HepG2 (cell line): ENCODE data around the gene CORO7. TPM values are rescaled to one million over a fixed set of nuclear protein-coding genes. Genes with fewer than 3 reads are reported as not detected.

Source experiments
- ATAC-seq: fragments of 200-7000 bp; cut with Tn5 transposase; 3 replicates; pipeline ENCODE4 v1.9.1; 2020; ENCODE audit warnings: mild to moderate bottlenecking, moderate library complexity
- BruUV-seq: library from RNA; stranded (reverse); fragments of 400-500 nt; replicated peaks from 2 replicates; lab custom pipeline; 2021; lab: Mats Ljungman, UMichigan
- CTCF ChIA-PET: fragments of 300-600 bp; formaldehyde crosslinking; extraction: SDS; loops from one replicate; lab custom pipeline; 2021; ENCODE audit warnings: low total read pairs, inconsistent platforms, low intra/inter-chr PET ratio; lab: Yijun Ruan, JAX
- POLR2A ChIA-PET: fragments of 350-600 bp; sonication (Branson Sonifier 250); formaldehyde crosslinking; loops from one replicate; lab custom pipeline; 2020; ENCODE audit warnings: antibody characterized with exemption, inconsistent platforms; lab: Yijun Ruan, JAX
- DNase-seq: peaks from one replicate; pipeline ENCODE4 v3.0.0-alpha.2; 2015; ENCODE audit warnings: low spot score
- FAIRE-seq: peaks from 3 replicates; lab custom pipeline; 2011; peaks lifted over from hg19 to GRCh38; lab: Jason Lieb, UNC
- H2AFZ ChIP-seq: one replicate; pipeline ENCODE4 v1.6.1; 2011; ENCODE audit warnings: low read length, inconsistent platforms
- H3K27ac ChIP-seq: fragments of 300-600 bp; 3 replicates; pipeline ENCODE4 v1.8.0; 2011; ENCODE audit warnings: mixed run types, mild to moderate bottlenecking, mixed read lengths, low read length, inconsistent platforms; ENCODE audit not compliant: insufficient read depth; ENCODE audit errors: extremely low read length
- H3K27me3 ChIP-seq, 2 experiments: fragments of 200-600 bp in 1 of 2; 2 replicates in 1 of 2; 3 replicates in 1 of 2; pipeline versions ENCODE4 v1.6.0 to v1.8.0; 2011; ENCODE audit warnings: low read length in 2 of 2, mild to moderate bottlenecking in 2 of 2, moderate library complexity in 2 of 2, inconsistent platforms in 1 of 2; ENCODE audit not compliant: insufficient read depth in 2 of 2, control insufficient read depth in 1 of 2
- H3K36me3 ChIP-seq, 2 experiments: fragments of 200-600 bp in 1 of 2; replicated peaks in 1 of 2; 2 replicates in 1 of 2; 3 replicates in 1 of 2; pipeline versions ENCODE4 v1.5.1 to v1.8.0; 2011; ENCODE audit warnings: low read length in 2 of 2, inconsistent platforms in 1 of 2; ENCODE audit not compliant: insufficient read depth in 2 of 2, control insufficient read depth in 1 of 2
- H3K4me1 ChIP-seq: 2 replicates; pipeline ENCODE4 v1.5.1; 2012; ENCODE audit warnings: low read length, inconsistent platforms; ENCODE audit not compliant: insufficient read depth
- H3K4me2 ChIP-seq: 2 replicates; pipeline ENCODE4 v1.6.0; 2011; ENCODE audit warnings: low read depth, low read length, inconsistent platforms
- H3K4me3 ChIP-seq, 3 experiments: fragments of 200-600 bp in 1 of 3; sonication (generic), shearing (Covaris generic) in 1 of 3; replicated peaks in 1 of 3; 2 replicates each; pipeline ENCODE4 v1.5.1; 2011 to 2016; ENCODE audit warnings: low read length in 3 of 3, inconsistent platforms in 2 of 3, low read depth in 2 of 3, mild to moderate bottlenecking in 2 of 3, control low read depth in 1 of 3, mixed read lengths in 1 of 3; ENCODE audit not compliant: insufficient read depth in 1 of 3
- H3K79me2 ChIP-seq: one replicate; pipeline ENCODE4 v1.6.1; 2011; ENCODE audit warnings: low read length, inconsistent platforms; ENCODE audit not compliant: insufficient read depth
- H3K9ac ChIP-seq: 2 replicates; pipeline ENCODE4 v1.6.0; 2011; ENCODE audit warnings: mild to moderate bottlenecking, low read depth, low read length, inconsistent platforms; ENCODE audit not compliant: insufficient read depth
- H3K9me3 ChIP-seq: 2 replicates; pipeline ENCODE4 v1.5.1; 2012; ENCODE audit warnings: mild to moderate bottlenecking, low read length
- H4K20me1 ChIP-seq: 2 replicates; pipeline ENCODE4 v1.6.0; 2011; ENCODE audit warnings: inconsistent platforms, mild to moderate bottlenecking, low read length, moderate library complexity; ENCODE audit not compliant: insufficient read depth
- GABPB1 ChIP-seq: IDR thresholded peaks from 2 replicates; pipeline ENCODE4 v1.6.1; 2016; ENCODE audit warnings: mild to moderate bottlenecking, missing genetic modification reagents, moderate library complexity, missing compliant biosample characterization
- GATA4 ChIP-seq: sonication (generic); IDR thresholded peaks from 2 replicates; pipeline ENCODE4 v1.6.1; 2016; ENCODE audit warnings: antibody characterized with exemption, low read depth, borderline replicate concordance
- HMGA1 ChIP-seq: sonication (generic); formaldehyde crosslinking; conservative IDR thresholded peaks from 2 replicates; pipeline ENCODE4 v1.4.0; 2020; ENCODE audit warnings: missing genetic modification reagents
- HNF4A ChIP-seq: sonication (generic); formaldehyde crosslinking; IDR thresholded peaks from 2 replicates; pipeline ENCODE4 v1.4.0; 2020; ENCODE audit warnings: missing genetic modification reagents
- KAT2B ChIP-seq: fragments of 150-350 bp; IDR thresholded peaks from 2 replicates; pipeline ENCODE4 v1.6.1; 2014; ENCODE audit warnings: low read depth, low read length, borderline replicate concordance
- NAIF1 ChIP-seq: sonication (generic); formaldehyde crosslinking; IDR thresholded peaks from 2 replicates; pipeline ENCODE4 v1.5.0; 2020; ENCODE audit warnings: mild to moderate bottlenecking, missing genetic modification reagents, borderline replicate concordance
- SMAD9 ChIP-seq: sonication (generic); formaldehyde crosslinking; IDR thresholded peaks from 2 replicates; pipeline ENCODE4 v1.5.1; 2020; ENCODE audit warnings: mild to moderate bottlenecking, missing genetic modification reagents
- THAP11 ChIP-seq: IDR thresholded peaks from 2 replicates; pipeline ENCODE4 v1.6.1; 2016; ENCODE audit warnings: missing biosample characterization, missing genetic modification reagents
- XBP1 ChIP-seq: sonication (generic); formaldehyde crosslinking; IDR thresholded peaks from 2 replicates; pipeline ENCODE4 v1.5.0; 2020; ENCODE audit warnings: missing genetic modification reagents
- ZNF10 ChIP-seq: sonication (generic); formaldehyde crosslinking; IDR thresholded peaks from 2 replicates; pipeline ENCODE4 v1.4.0; 2020; ENCODE audit warnings: mild to moderate bottlenecking, low read depth, missing genetic modification reagents, borderline replicate concordance
- ZNF263 ChIP-seq: sonication (generic); formaldehyde crosslinking; IDR thresholded peaks from 2 replicates; pipeline ENCODE4 v1.4.0; 2020; ENCODE audit warnings: missing genetic modification reagents
- ZNF367 ChIP-seq: sonication (generic); formaldehyde crosslinking; IDR thresholded peaks from 2 replicates; pipeline ENCODE4 v1.4.0; 2020; ENCODE audit warnings: missing genetic modification reagents, borderline replicate concordance
- ZNF607 ChIP-seq: sonication (generic); formaldehyde crosslinking; IDR thresholded peaks from 2 replicates; pipeline ENCODE4 v1.5.1; 2020; ENCODE audit warnings: missing genetic modification reagents, mild to moderate bottlenecking, borderline replicate concordance
- ZNF674 ChIP-seq: sonication (generic); formaldehyde crosslinking; IDR thresholded peaks from 2 replicates; pipeline ENCODE4 v1.5.0; 2020; ENCODE audit warnings: low read depth, mild to moderate bottlenecking, missing genetic modification reagents
- ZNF724P ChIP-seq: sonication (generic); formaldehyde crosslinking; IDR thresholded peaks from 2 replicates; pipeline ENCODE4 v1.8.0; 2022; ENCODE audit warnings: missing genetic modification reagents, borderline replicate concordance
- WGBS: methylation state at CpG from one replicate; pipeline ENCODE4 v1.1.6; 2017; ENCODE audit warnings: low lambda C conversion rate; 5-methylcytosine and 5-hydroxymethylcytosine counted together
- in situ Hi-C: cut with HindIII; loops from 2 replicates; pipeline ENCODE4 v1.10.0; 2017; ENCODE audit warnings: low pct_unique_long_range_greater_than_20kb; ENCODE audit not compliant: extremely low pct_ligation_motif_present
- intact Hi-C: fragments of 100-400 bp; cut with micrococcal nuclease; formaldehyde crosslinking; loops from one replicate; pipeline ENCODE4 v1.10.0; 2022; ENCODE audit not compliant: unreplicated experiment
- polyA plus RNA-seq, 8 experiments: library from polyadenylated mRNA; depleted of rRNA in 3 of 8; stranded (reverse) in 7 of 8; unstranded in 1 of 8; fragments of >200 nt; fragmentation: Illumina TruSeq in 4 of 8; extraction: Trizol in 4 of 8; gene quantifications; 2 replicates each; pipeline versions ENCODE4 v1.2.1 to v1.2.3, GENCODE V29; 2011 to 2016; ENCODE audit warnings: low read depth in 4 of 8, missing spikeins in 1 of 8, mixed read lengths in 1 of 8; ENCODE audit not compliant: insufficient read depth in 1 of 8
- total RNA-seq, 5 experiments: library from RNA; depleted of rRNA; stranded (reverse); fragments of >200 nt; fragmentation: Illumina TruSeq; extraction: Trizol; gene quantifications; 2 replicates each; pipeline ENCODE4 v1.2.3, GENCODE V29; 2016; ENCODE audit warnings: low read depth in 1 of 5
- TF ChIP-seq, protein P1 (sequence below): sonication (generic); formaldehyde crosslinking; IDR thresholded peaks from 2 replicates; pipeline ENCODE4 v1.4.0; 2020; ENCODE audit warnings: mild to moderate bottlenecking, missing genetic modification reagents
- TF ChIP-seq, protein P2 (sequence below): sonication (generic); formaldehyde crosslinking; IDR thresholded peaks from 2 replicates; pipeline ENCODE4 v1.4.0; 2020; ENCODE audit warnings: missing genetic modification reagents, low read depth, mild to moderate bottlenecking, borderline replicate concordance

The CORO7 gene
- total and polyA plus RNA-seq, 2 of the 13 experiments (the other 11 are each of a cell fraction or from before 2014, with no cell fraction given), result 9.9 to 14.3 TPM

DNA sequence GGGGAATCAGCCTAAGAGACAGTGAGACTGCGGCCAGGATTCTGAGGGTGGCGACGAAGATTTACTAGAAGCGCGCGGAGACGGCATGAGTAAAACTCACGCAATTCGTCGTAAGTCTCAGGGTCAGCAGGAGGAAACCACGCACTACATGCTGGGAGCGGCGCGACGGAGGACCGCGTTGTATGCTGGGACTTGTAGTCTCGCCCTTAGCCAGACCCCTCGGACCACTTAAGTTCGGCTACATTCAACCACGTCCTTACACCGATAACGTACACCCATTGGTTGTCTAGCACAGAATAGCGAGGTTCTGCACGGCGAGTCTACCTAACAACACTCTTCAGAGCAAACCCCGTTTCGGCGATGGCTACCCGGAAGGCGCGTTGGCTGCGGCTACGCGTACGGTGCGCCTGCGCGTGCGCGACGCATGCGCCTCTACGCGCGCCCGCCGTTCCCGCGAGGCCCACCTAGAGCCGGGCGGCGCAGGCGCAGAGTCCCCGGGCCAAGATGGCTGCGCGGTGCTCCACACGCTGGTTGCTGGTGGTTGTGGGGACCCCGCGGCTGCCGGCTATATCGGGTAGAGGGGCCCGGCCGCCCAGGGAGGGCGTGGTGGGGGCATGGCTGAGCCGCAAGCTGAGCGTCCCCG lies 9.1 kb upstream of the CORO7 start, which contains the start of gene DNAJA3:
Gene DNAJA3, plus strand, starts transcription at position 491 of the 643 bp plus-strand sequence. Its CDS starts 14 bp downstream, at position 505.
- peak; percentile 86 for FAIRE-seq
- TF ChIP-seq HNF4A (CRISPR knock-in tag) (no peak), XBP1 (no peak), ZNF263 (CRISPR knock-in tag) (no peak; the same call in 1 of the 2 replicates), KAT2B (no peak), ZNF674 (CRISPR knock-in tag) (no peak), ZNF10 (CRISPR knock-in tag) (no peak), ZNF607 (CRISPR knock-in tag) (peak; percentile 95; the same call in 1 of the 2 replicates), GABPB1 (CRISPR knock-in tag) (peak; percentile 92), SMAD9 (no peak), GATA4 (no peak), THAP11 (peak; percentile 97), ZNF367 (CRISPR knock-in tag) (no peak), HMGA1 (CRISPR knock-in tag) (no peak), ZNF724P (CRISPR knock-in tag) (no peak), NAIF1 (CRISPR knock-in tag) (peak; percentile 83; the same call in 1 of the 2 replicates)
- TF ChIP-seq, protein P1, sequence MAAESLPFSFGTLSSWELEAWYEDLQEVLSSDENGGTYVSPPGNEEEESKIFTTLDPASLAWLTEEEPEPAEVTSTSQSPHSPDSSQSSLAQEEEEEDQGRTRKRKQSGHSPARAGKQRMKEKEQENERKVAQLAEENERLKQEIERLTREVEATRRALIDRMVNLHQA (CRISPR knock-in tag), result 0 out of 2 replicates have a peak, but pooled peaks have one; percentile 74
- TF ChIP-seq, protein P2, sequence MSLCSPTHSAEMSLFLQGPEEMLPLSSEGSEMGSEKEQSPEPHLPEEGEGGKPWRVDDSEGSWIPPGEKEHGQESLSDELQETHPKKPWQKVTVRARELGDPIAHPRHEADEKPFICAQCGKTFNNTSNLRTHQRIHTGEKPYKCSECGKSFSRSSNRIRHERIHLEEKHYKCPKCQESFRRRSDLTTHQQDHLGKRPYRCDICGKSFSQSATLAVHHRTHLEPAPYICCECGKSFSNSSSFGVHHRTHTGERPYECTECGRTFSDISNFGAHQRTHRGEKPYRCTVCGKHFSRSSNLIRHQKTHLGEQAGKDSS, result no peak; the same call in 1 of the 2 replicates

More for the DNA sequence above, 9.1 kb upstream of the CORO7 start, which contains the start of gene DNAJA3:
- 2% methylated on average over 7 of the region's 68 CpGs for WGBS
- Histone ChIP-seq H3K36me3 (0 out of 5 replicates have a peak, but pooled peaks cover 0 to 6% of the 10 kb centered on the region in 2 experiments), H3K4me3 (peak within 1 kb of the TSS; percentile 82 to 85 (median 84)), H3K4me2 (peak within 1 kb of the TSS; percentile 93), H3K9me3 (no peaks in the 10 kb centered on the region), H3K79me2 (peaks cover 41% of the 10 kb centered on the region), H3K4me1 (peaks cover 39% of the 10 kb centered on the region), H4K20me1 (0 out of 2 replicates have a peak, but pooled peaks cover 4% of the 10 kb centered on the region), H3K27ac (peak within 1 kb of the TSS; percentile 99), H2AFZ (peak within 1 kb of the TSS; percentile 99), H3K27me3 (no peaks in the 10 kb centered on the region; a peak in 1 of 5 replicates), H3K9ac (peak within 1 kb of the TSS; percentile 99)
- ATAC-seq, result peak; percentile 93
- DNase-seq, result peak; percentile 89
- intact Hi-C loops (loop anchor here (5.0 kb wide), 1 partner anchor 52 kb away; the partner anchor contains the start of gene HMOX2), in situ Hi-C loops (no loop called here)
- POLR2A ChIA-PET, result interaction anchor here (1.0 to 1.2 kb wide), 10 partner anchors 9 to 191 kb away, joined by 3 to 20 read pairs (median 6); partner anchors contain the start of genes CORO7 and PAM16
- CTCF ChIA-PET, result no interaction called here
- BruUV-seq, result TSS peak; percentile 83
